ENCODE data around the gene FOSL1.
"Not testable (repeated sequence)": the region's sequence is repeated elsewhere in the genome, so short reads cannot be mapped to it uniquely, and the experiment has no call there.

The FOSL1 gene

DNA sequence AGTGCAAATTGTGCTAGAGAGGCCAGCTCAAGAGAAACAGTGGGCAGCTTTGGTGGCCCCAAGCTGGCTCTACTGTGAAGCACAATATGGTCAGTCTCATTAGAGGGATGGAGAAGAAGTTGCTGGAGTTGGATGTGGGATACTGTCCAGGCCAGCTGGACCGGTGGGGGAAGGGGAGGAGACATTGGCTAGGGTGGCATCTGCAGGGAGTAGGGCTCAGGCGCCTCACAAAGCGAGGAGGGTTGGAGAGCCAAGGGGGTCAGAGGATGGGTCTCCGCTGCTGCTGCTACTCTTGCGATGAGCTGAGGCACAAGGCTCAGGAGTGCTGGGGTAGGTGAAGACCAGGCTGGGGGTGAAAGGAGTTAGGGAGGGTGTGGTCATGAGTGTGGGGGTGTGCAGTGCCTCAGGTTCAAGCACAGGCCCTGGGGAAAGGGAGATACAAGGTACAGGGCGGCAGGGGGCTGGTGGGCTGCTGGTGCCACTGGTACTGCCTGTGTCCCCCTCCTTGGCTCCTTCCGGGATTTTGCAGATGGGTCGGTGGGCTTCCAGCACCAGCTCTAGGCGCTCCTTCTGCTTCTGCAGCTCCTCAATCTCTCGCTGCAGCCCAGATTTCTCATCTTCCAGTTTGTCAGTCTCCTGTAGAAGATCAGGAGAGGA is 7.4 kb downstream of the FOSL1 start:
- H3K4me3 Mint-ChIP-seq: peak overlapping the region; percentile 72 to 84 (median 81)
- H3K36me3 Mint-ChIP-seq (ENCODE audit: low read depth): no peaks in the 10 kb centered on the region
- peak overlapping the region in 1 of 3 experiments; percentile 14 for H3K27ac Mint-ChIP-seq
- H3K4me1 Mint-ChIP-seq: peaks cover 34% of the 10 kb centered on the region
- TF ChIP-seq, protein P1, sequence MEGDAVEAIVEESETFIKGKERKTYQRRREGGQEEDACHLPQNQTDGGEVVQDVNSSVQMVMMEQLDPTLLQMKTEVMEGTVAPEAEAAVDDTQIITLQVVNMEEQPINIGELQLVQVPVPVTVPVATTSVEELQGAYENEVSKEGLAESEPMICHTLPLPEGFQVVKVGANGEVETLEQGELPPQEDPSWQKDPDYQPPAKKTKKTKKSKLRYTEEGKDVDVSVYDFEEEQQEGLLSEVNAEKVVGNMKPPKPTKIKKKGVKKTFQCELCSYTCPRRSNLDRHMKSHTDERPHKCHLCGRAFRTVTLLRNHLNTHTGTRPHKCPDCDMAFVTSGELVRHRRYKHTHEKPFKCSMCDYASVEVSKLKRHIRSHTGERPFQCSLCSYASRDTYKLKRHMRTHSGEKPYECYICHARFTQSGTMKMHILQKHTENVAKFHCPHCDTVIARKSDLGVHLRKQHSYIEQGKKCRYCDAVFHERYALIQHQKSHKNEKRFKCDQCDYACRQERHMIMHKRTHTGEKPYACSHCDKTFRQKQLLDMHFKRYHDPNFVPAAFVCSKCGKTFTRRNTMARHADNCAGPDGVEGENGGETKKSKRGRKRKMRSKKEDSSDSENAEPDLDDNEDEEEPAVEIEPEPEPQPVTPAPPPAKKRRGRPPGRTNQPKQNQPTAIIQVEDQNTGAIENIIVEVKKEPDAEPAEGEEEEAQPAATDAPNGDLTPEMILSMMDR (IDR thresholded peaks at IDR 0.05; ENCODE audit: unreplicated experiment in 3 of 3): no peak
- H3K27me3 Mint-ChIP-seq (ENCODE audit: low read depth): peaks cover 37% of the 10 kb centered on the region
- no peaks in the 10 kb centered on the region for H3K9me3 Mint-ChIP-seq

DNA sequence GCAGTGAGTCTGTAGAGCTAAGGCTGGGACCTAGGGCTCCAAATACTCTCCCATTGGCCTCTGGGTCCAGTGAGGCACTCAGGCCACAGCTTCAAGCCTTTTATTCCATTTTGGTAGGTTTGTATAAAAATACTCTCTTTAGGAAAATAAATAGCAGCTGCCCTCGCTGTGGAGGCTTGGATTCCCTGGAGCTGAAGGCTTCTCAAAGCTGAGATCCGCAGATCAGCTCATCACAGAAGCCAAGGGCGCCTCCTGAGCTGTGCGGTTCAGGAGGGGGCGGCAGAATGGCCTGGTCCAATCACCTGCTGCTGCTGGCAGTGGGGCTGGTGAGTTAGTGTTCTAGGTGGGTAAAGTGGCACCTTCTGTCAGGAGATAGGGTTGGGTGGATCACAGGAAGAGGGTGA is 8.0 kb downstream of the FOSL1 start:
- Mint-ChIP-seq H3K4me1 (peaks cover 34% of the 10 kb centered on the region), H3K4me3 (peak overlapping the region; percentile 72 to 84 (median 81)), H3K27me3 (ENCODE audit: low read depth) (peaks cover 30% of the 10 kb centered on the region), H3K27ac (peak overlapping the region in 2 of 3 experiments; percentile 14 to 50)
- H3K9me3 Mint-ChIP-seq; H3K36me3 Mint-ChIP-seq (ENCODE audit: low read depth): not testable (repeated sequence)

DNA sequence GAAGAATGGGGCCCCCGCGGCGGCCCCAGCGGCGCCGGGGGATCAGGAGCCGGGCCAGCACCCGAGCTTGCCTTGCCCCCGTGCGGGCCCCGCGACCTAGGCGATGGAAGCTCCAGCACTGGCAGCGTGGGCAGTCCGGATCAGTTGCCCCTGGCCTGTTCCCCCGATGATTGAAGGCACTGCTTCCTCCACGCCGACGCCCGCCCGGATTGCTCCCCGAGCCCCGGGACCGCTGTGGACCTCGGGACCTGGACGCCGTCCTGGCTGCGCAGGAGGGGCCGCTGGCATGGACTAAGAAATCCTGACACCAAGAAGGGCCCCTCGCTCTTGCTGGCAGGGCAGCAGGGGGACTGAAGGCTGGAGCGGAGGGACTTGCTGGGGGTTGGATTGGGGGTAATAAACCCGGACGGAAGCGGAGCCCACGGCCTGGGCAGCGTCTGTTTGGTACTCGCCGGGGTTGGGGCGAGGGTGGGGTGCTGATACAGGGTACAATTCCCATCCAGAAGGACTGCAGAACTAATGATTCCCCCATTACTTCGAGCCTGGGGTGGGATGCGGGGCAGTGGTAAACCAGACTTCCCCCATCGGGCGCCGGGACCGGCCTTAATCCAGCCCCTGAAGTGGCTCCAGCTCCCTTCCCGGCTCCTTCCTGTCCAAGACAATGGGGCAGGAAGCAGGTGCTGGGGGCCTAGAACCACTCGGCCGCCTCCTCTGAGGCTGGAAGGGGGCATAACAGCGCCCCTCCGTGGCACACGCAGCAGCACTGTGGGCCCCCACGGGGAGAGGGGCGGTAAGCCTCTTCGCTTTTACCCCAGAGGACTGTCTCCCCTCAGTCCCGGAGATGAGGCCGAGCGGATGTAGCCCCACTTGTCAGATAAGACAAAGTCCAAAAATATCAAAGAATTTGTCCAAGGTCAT is 8.7 kb downstream of the FOSL1 start:
- Mint-ChIP-seq H3K4me3 (peak overlapping the region; percentile 81 to 92 (median 84)), H3K27ac (peak overlapping the region in 2 of 3 experiments; percentile 14 to 50), H3K36me3 (ENCODE audit: low read depth) (peaks cover 5% of the 10 kb centered on the region), H3K4me1 (peaks cover 40% of the 10 kb centered on the region), H3K27me3 (ENCODE audit: low read depth) (peaks cover 24% of the 10 kb centered on the region), H3K9me3 (no peaks in the 10 kb centered on the region)
- TF ChIP-seq, protein P1 (IDR thresholded peaks at IDR 0.05; ENCODE audit: unreplicated experiment in 3 of 3): peak in 1 of 3 experiments; percentile 4

GRCh38 chr11:65890324-65891218 is 9.6 kb downstream of the FOSL1 start, which contains the start of gene CCDC85B:
Gene CCDC85B, plus strand, starts transcription at chr11:65890673. Its CDS starts 111 bp downstream, at chr11:65890784.
- Mint-ChIP-seq H3K4me3 (peak within 1 kb of the TSS; percentile 88 to 92 (median 90)), H3K27me3 (ENCODE audit: low read depth) (peaks cover 14% of the 10 kb centered on the region), H3K9me3 (no peaks in the 10 kb centered on the region), H3K36me3 (ENCODE audit: low read depth) (peaks cover 7% of the 10 kb centered on the region), H3K27ac (peak within 1 kb of the TSS; percentile 92 to 98 (median 97)), H3K4me1 (peaks cover 42% of the 10 kb centered on the region)
- TF ChIP-seq, protein P1 (IDR thresholded peaks at IDR 0.05; ENCODE audit: unreplicated experiment in 3 of 3): peak in 2 of 3 experiments; percentile 14 to 46

GRCh38 chr11:65888163-65888814 is 11.9 kb downstream of the FOSL1 start, which contains the start of gene FIBP:
Gene FIBP, minus strand, starts transcription at chr11:65888471. Its CDS starts 53 bp downstream, at chr11:65888418.
- Mint-ChIP-seq H3K9me3 (no peaks in the 10 kb centered on the region), H3K4me1 (peaks cover 46% of the 10 kb centered on the region), H3K4me3 (peak within 1 kb of the TSS; percentile 88 to 92 (median 90)), H3K36me3 (ENCODE audit: low read depth) (peaks cover 20% of the 10 kb centered on the region), H3K27me3 (ENCODE audit: low read depth) (peaks cover 5% of the 10 kb centered on the region), H3K27ac (peak within 1 kb of the TSS; percentile 92 to 98 (median 97))
- TF ChIP-seq, protein P1 (IDR thresholded peaks at IDR 0.05; ENCODE audit: unreplicated experiment in 3 of 3): peak; percentile 68 to 86 (median 84)

All from nephron (organoid).